HG03558 (cell line): ENCODE data around the gene TNFSF13.

Experiments used
- ATAC-seq: cut with Tn5 transposase; IDR thresholded peaks from one replicate; pipeline ENCODE4 v1.9.1; 2021; ENCODE audit warnings: moderate number of reproducible peaks; ENCODE audit not compliant: unreplicated experiment; ENCODE audit errors: extremely low read depth

Gene TNFSF13

GRCh38 chr17:7558544-7559319 is at the start of gene TNFSF13:
TNFSF13 (plus strand) TSS chr17:7558750; CDS start chr17:7559040, 290 bp downstream.
- no peak for ATAC-seq

GRCh38 chr17:7508846-7509245 is 49.7 kb upstream of the TNFSF13 start:
- ATAC-seq = no peak

GRCh38 chr17:7509937-7510336 is 48.6 kb upstream of the TNFSF13 start:
- no peak for ATAC-seq

- no peak for ATAC-seq
Observed at GRCh38 chr17:7511108-7511507, 47.4 kb upstream of the TNFSF13 start.

GRCh38 chr17:7512105-7512504 is 46.4 kb upstream of the TNFSF13 start:
- ATAC-seq = no peak

GRCh38 chr17:7512824-7513540 is 45.6 kb upstream of the TNFSF13 start:
- no peak for ATAC-seq

- no peak for ATAC-seq
Observed at GRCh38 chr17:7513850-7514419, 44.6 kb upstream of the TNFSF13 start.

GRCh38 chr17:7515911-7516610 is 42.5 kb upstream of the TNFSF13 start:
- ATAC-seq = no peak

- no peak for ATAC-seq
Observed at GRCh38 chr17:7523033-7523432, 35.5 kb upstream of the TNFSF13 start.

- ATAC-seq = no peak
Observed at GRCh38 chr17:7528842-7529241, 29.7 kb upstream of the TNFSF13 start.

GRCh38 chr17:7530023-7530900 is 28.3 kb upstream of the TNFSF13 start:
- no peak for ATAC-seq

- ATAC-seq = no peak
Observed at GRCh38 chr17:7538050-7538449, 20.5 kb upstream of the TNFSF13 start.

GRCh38 chr17:7538891-7539545 is 19.5 kb upstream of the TNFSF13 start:
- no peak for ATAC-seq

- no peak for ATAC-seq
Observed at GRCh38 chr17:7541074-7541621, 17.4 kb upstream of the TNFSF13 start.

GRCh38 chr17:7544911-7545310 is 13.6 kb upstream of the TNFSF13 start:
- no peak for ATAC-seq

- no peak for ATAC-seq
Observed at GRCh38 chr17:7548585-7549400, 9.8 kb upstream of the TNFSF13 start, which contains the start of gene TNFSF12. TNFSF12 (plus strand) TSS chr17:7549058; CDS start chr17:7549154, 96 bp downstream.

GRCh38 chr17:7549401-7550055 is 9.0 kb upstream of the TNFSF13 start:
- ATAC-seq = no peak

GRCh38 chr17:7550344-7550743 is 8.2 kb upstream of the TNFSF13 start:
- no peak for ATAC-seq
